HG03135 (cell line): ENCODE measurements around the gene NT5E.

ENCODE experiments used
- ATAC-seq: cut with Tn5 transposase; IDR thresholded peaks from one replicate; pipeline ENCODE4 v1.9.1; 2021; ENCODE audit warnings: mild to moderate bottlenecking, moderate library complexity; ENCODE audit not compliant: unreplicated experiment

Gene NT5E

GRCh38 chr6:85421181-85421580, 28.7 kb upstream of the NT5E start:
- ATAC-seq = no peak

GRCh38 chr6:85421972-85422371, 27.9 kb upstream of the NT5E start:
- no peak for ATAC-seq

- no peak for ATAC-seq
These were observed 26.9 kb upstream of the NT5E start for GRCh38 chr6:85422996-85423395.

- no peak for ATAC-seq
These were observed 24.9 kb upstream of the NT5E start for GRCh38 chr6:85424981-85425380.

GRCh38 chr6:85425997-85426396, 23.9 kb upstream of the NT5E start:
- ATAC-seq = no peak

- ATAC-seq = no peak
These were observed 21.4 kb upstream of the NT5E start for GRCh38 chr6:85428486-85428885.

- ATAC-seq = no peak
These were observed 20.5 kb upstream of the NT5E start for GRCh38 chr6:85429346-85429745.

GRCh38 chr6:85431271-85431670, 18.6 kb upstream of the NT5E start:
- no peak for ATAC-seq

GRCh38 chr6:85432554-85432953, 17.3 kb upstream of the NT5E start:
- no peak for ATAC-seq

GRCh38 chr6:85435851-85436250, 14.0 kb upstream of the NT5E start:
- no peak for ATAC-seq

GRCh38 chr6:85436411-85436810, 13.5 kb upstream of the NT5E start:
- no peak for ATAC-seq

- no peak for ATAC-seq
These were observed 12.9 kb upstream of the NT5E start for GRCh38 chr6:85436939-85437495.

GRCh38 chr6:85443349-85444117, 6.3 kb upstream of the NT5E start:
- ATAC-seq = no peak

GRCh38 chr6:85449388-85449817, 480 bp upstream of the NT5E start:
- ATAC-seq = peak; percentile 75

- no peak for ATAC-seq
These were observed 1.9 kb downstream of the NT5E start for GRCh38 chr6:85451565-85452306.

- ATAC-seq = no peak
These were observed 2.6 kb downstream of the NT5E start for GRCh38 chr6:85452441-85452881.

GRCh38 chr6:85453052-85453451, 3.2 kb downstream of the NT5E start:
- no peak for ATAC-seq

- no peak for ATAC-seq
These were observed 3.6 kb downstream of the NT5E start for GRCh38 chr6:85453490-85453889.

GRCh38 chr6:85455471-85456026, 5.7 kb downstream of the NT5E start:
- no peak for ATAC-seq

- no peak for ATAC-seq
These were observed 6.9 kb downstream of the NT5E start for GRCh38 chr6:85456782-85457181.

- ATAC-seq = no peak
These were observed 8.3 kb downstream of the NT5E start for GRCh38 chr6:85458184-85458583.

- ATAC-seq = no peak
These were observed 8.9 kb downstream of the NT5E start for GRCh38 chr6:85458782-85459181.
